OCI-LY7 (cell line): ENCODE data around the gene LBR. TPM values are rescaled to one million over a fixed set of nuclear protein-coding genes. Genes with fewer than 3 reads are reported as not detected.

Experiments used
- BruUV-seq: library from RNA; stranded (reverse); fragments of 400-500 nt; replicated peaks from 2 replicates; lab custom pipeline; 2021; lab: Mats Ljungman, UMichigan
- CTCF ChIA-PET: fragments of 300-600 bp; sonication (Branson Sonifier 250); formaldehyde crosslinking; loops from one replicate; lab custom pipeline; 2022; ENCODE audit warnings: antibody characterized with exemption; ENCODE audit not compliant: unreplicated experiment; lab: Charles Lee
- POLR2A ChIA-PET: fragments of 300-600 bp; sonication (Branson Sonifier 250); formaldehyde crosslinking; loops from one replicate; lab custom pipeline; 2022; ENCODE audit warnings: antibody characterized with exemption; lab: Charles Lee
- DNase-seq: peaks from one replicate; pipeline ENCODE4 v3.0.0-alpha.2; 2015; ENCODE audit warnings: low spot score
- H2AFZ ChIP-seq: fragments of 200-600 bp; sonication (generic), shearing (Covaris generic); 2 replicates; pipeline ENCODE4 v1.6.1; 2014; ENCODE audit warnings: mild to moderate bottlenecking, antibody characterized with exemption, low read length, moderate library complexity
- H3K27ac ChIP-seq: fragments of 200-600 bp; sonication (generic); 2 replicates; pipeline ENCODE4 v1.5.1; 2014; ENCODE audit warnings: mixed run types, low read depth, mild to moderate bottlenecking, moderate library complexity, low read length, inconsistent platforms; ENCODE audit not compliant: poor library complexity, severe bottlenecking
- H3K36me3 ChIP-seq: fragments of 200-600 bp; sonication (generic); 2 replicates; pipeline ENCODE4 v1.6.1; 2014; ENCODE audit warnings: mild to moderate bottlenecking, antibody characterized with exemption, low read length, moderate library complexity, mixed read lengths; ENCODE audit not compliant: insufficient read depth
- H3K4me1 ChIP-seq: fragments of 200-600 bp; sonication (generic); 2 replicates; pipeline ENCODE4 v1.5.1; 2014; ENCODE audit warnings: mild to moderate bottlenecking, low read length; ENCODE audit not compliant: insufficient read depth, poor library complexity, severe bottlenecking
- H3K4me2 ChIP-seq: fragments of 200-600 bp; sonication (generic); 2 replicates; pipeline ENCODE4 v1.6.1; 2014; ENCODE audit warnings: mild to moderate bottlenecking, low read length
- H3K4me3 ChIP-seq: fragments of 200-600 bp; sonication (generic); 2 replicates; pipeline ENCODE4 v1.5.1; 2014; ENCODE audit warnings: mild to moderate bottlenecking, low read depth, low read length; ENCODE audit not compliant: poor library complexity, severe bottlenecking
- H3K79me2 ChIP-seq: fragments of 200-600 bp; sonication (generic); 2 replicates; pipeline ENCODE4 v1.6.1; 2016; ENCODE audit warnings: low read depth, mild to moderate bottlenecking, low read length, moderate library complexity, mixed read lengths; ENCODE audit not compliant: insufficient read depth
- H3K9me2 ChIP-seq: fragments of 200-600 bp; sonication (generic); 2 replicates; pipeline ENCODE4 v1.6.1; 2016; ENCODE audit warnings: mild to moderate bottlenecking, low read length, mixed read lengths; ENCODE audit not compliant: insufficient read depth
- H3K9me3 ChIP-seq: fragments of 200-600 bp; sonication (generic); 2 replicates; pipeline ENCODE4 v1.6.1; 2014; ENCODE audit warnings: mild to moderate bottlenecking, mixed run types, low read length, mixed read lengths
- H4K20me1 ChIP-seq: fragments of 200-600 bp; sonication (generic); 2 replicates; pipeline ENCODE4 v1.6.1; 2014; ENCODE audit warnings: mild to moderate bottlenecking, antibody characterized with exemption, low read length, moderate library complexity, mixed read lengths; ENCODE audit not compliant: insufficient read depth
- CTCF ChIP-seq: fragments of 200-600 bp; sonication (generic); conservative IDR thresholded peaks from 2 replicates; pipeline ENCODE4 v1.5.1; 2014; ENCODE audit warnings: mild to moderate bottlenecking, antibody characterized with exemption, low read length, moderate library complexity, mixed read lengths
- EZH2phosphoT487 ChIP-seq: fragments of 200-600 bp; sonication (generic); IDR thresholded peaks from 2 replicates; pipeline ENCODE4 v1.6.1; 2018; ENCODE audit warnings: low read depth, borderline replicate concordance, mild to moderate bottlenecking, mixed run types, antibody characterized with exemption, low read length, moderate library complexity, mixed read lengths
- intact Hi-C: fragments of 100-400 bp; cut with micrococcal nuclease; formaldehyde crosslinking; loops from one replicate; pipeline ENCODE4 v1.10.0; 2022; ENCODE audit not compliant: unreplicated experiment
- total RNA-seq, 2 experiments: library from RNA; depleted of rRNA in 1 of 2; stranded (reverse); fragments of >200 nt in 1 of 2; shearing (Covaris generic) in 1 of 2; gene quantifications; 2 replicates each; pipeline ENCODE4 v1.2.3, GENCODE V29; 2014 to 2022

The LBR gene
- total RNA-seq, 2 experiments from 2014 or later = 117 to 288 TPM

GRCh38 chr1:225460737-225461532 lies 33.1 kb upstream of the LBR start:
- Histone ChIP-seq H3K9me2 (no peaks in the 10 kb centered on the region), H3K9me3 (no peaks in the 10 kb centered on the region), H3K4me2 (no peak overlapping the region), H3K79me2 (no peaks in the 10 kb centered on the region), H4K20me1 (no peaks in the 10 kb centered on the region), H3K36me3 (no peaks in the 10 kb centered on the region), H3K4me1 (peaks cover 29% of the 10 kb centered on the region), H3K27ac (no peak overlapping the region), H3K4me3 (no peak overlapping the region), H2AFZ (no peak overlapping the region)
- no TSS peak for BruUV-seq
- TF ChIP-seq EZH2phosphoT487 = no peak
- no peak for TF ChIP-seq CTCF
- ChIA-PET POLR2A (interaction anchor here (0.5 to 1.6 kb wide), 8 partner anchors 9 to 507 kb away, joined by 3 to 6 read pairs (median 3); no protein-coding TSS in a partner anchor), CTCF (interaction anchor here (0.8 kb wide), 1 partner anchor 10 kb away, joined by 4 read pairs; no protein-coding TSS in a partner anchor)
- intact Hi-C loops = no loop called here
- DNase-seq = no peak

- H3K27ac ChIP-seq = no peak overlapping the region
- BruUV-seq = no TSS peak
- no peak overlapping the region for H2AFZ ChIP-seq
- H3K4me3 ChIP-seq = no peak overlapping the region
- no peak for TF ChIP-seq CTCF
- no peak for TF ChIP-seq EZH2phosphoT487
- no peak overlapping the region for H3K4me2 ChIP-seq
- no peaks in the 10 kb centered on the region for H4K20me1 ChIP-seq
- H3K4me1 ChIP-seq = peaks cover 21% of the 10 kb centered on the region
- H3K9me2 ChIP-seq = no peaks in the 10 kb centered on the region
- no peaks in the 10 kb centered on the region for H3K9me3 ChIP-seq
- ChIA-PET POLR2A (interaction anchor here (0.6 to 1.6 kb wide), 5 partner anchors 8 to 508 kb away, joined by 3 to 6 read pairs (median 4); no protein-coding TSS in a partner anchor), CTCF (no interaction called here)
- intact Hi-C loops = no loop called here
- H3K36me3 ChIP-seq = no peaks in the 10 kb centered on the region
- no peaks in the 10 kb centered on the region for H3K79me2 ChIP-seq
- DNase-seq = no peak
Measured at GRCh38 chr1:225460021-225460736, 32.3 kb upstream of the LBR start.
